H7 (cell line): ENCODE results near the gene JADE2. TPM values are rescaled to one million over a fixed set of nuclear protein-coding genes. Genes with fewer than 3 reads are reported as not detected.

Source experiments
- DNase-seq: peaks from one replicate; pipeline ENCODE4 v3.0.0; 2012
- H3K27me3 ChIP-seq: 2 replicates; pipeline ENCODE4 v1.6.0; 2011; ENCODE audit warnings: mild to moderate bottlenecking, low read length; ENCODE audit not compliant: control insufficient read depth, insufficient read depth
- H3K36me3 ChIP-seq: replicated peaks from 2 replicates; pipeline ENCODE4 v1.5.1; 2011; ENCODE audit warnings: low read length; ENCODE audit not compliant: control insufficient read depth, insufficient read depth
- H3K4me3 ChIP-seq: 2 replicates; pipeline ENCODE4 v1.5.1; 2011; ENCODE audit warnings: low read depth, mild to moderate bottlenecking, control low read depth, low read length, moderate library complexity; ENCODE audit not compliant: insufficient read depth
- total RNA-seq: library from RNA; depleted of rRNA; stranded (reverse); fragments of >200 nt; shearing (Covaris generic); gene quantifications from 2 replicates; pipeline ENCODE4 v1.2.3, GENCODE V29; 2014

JADE2 gene
- total RNA-seq, 1 experiment from 2014 or later = 33.7 TPM

GRCh38 chr5:134517553-134517952 lies 7.9 kb upstream of the JADE2 start:
- no peaks in the 10 kb centered on the region for H3K27me3 ChIP-seq
- H3K4me3 ChIP-seq = no peak overlapping the region
- no peak for DNase-seq
- H3K36me3 ChIP-seq = no peaks in the 10 kb centered on the region

GRCh38 chr5:134519989-134520388 lies 5.5 kb upstream of the JADE2 start:
- no peaks in the 10 kb centered on the region for H3K36me3 ChIP-seq
- DNase-seq = no peak
- H3K27me3 ChIP-seq = no peaks in the 10 kb centered on the region
- H3K4me3 ChIP-seq = no peak overlapping the region

GRCh38 chr5:134521841-134522240 lies 3.6 kb upstream of the JADE2 start:
- no peak for DNase-seq
- Histone ChIP-seq H3K36me3 (no peaks in the 10 kb centered on the region), H3K4me3 (no peak overlapping the region), H3K27me3 (no peaks in the 10 kb centered on the region)

- peak overlapping the region; percentile 91 for H3K4me3 ChIP-seq
- no peaks in the 10 kb centered on the region for H3K36me3 ChIP-seq
- peak; percentile 45 for DNase-seq
- no peaks in the 10 kb centered on the region for H3K27me3 ChIP-seq
Observed at GRCh38 chr5:134523543-134524271, 1.8 kb upstream of the JADE2 start.

GRCh38 chr5:134524272-134524825 lies 1.1 kb upstream of the JADE2 start:
- Histone ChIP-seq H3K36me3 (no peaks in the 10 kb centered on the region), H3K27me3 (no peaks in the 10 kb centered on the region), H3K4me3 (peak overlapping the region; percentile 91)
- peak; percentile 93 for DNase-seq

GRCh38 chr5:134525683-134526482 lies 413 bp downstream of the JADE2 start:
- Histone ChIP-seq H3K27me3 (no peaks in the 10 kb centered on the region), H3K4me3 (peak overlapping the region; percentile 91), H3K36me3 (no peaks in the 10 kb centered on the region)
- DNase-seq = peak; percentile 89

- peak; percentile 94 for DNase-seq
- peak overlapping the region; percentile 91 for H3K4me3 ChIP-seq
Observed at GRCh38 chr5:134526483-134527155, 1.1 kb downstream of the JADE2 start.

GRCh38 chr5:134527156-134527960 lies 1.9 kb downstream of the JADE2 start:
- Histone ChIP-seq H3K27me3 (no peaks in the 10 kb centered on the region), H3K36me3 (no peaks in the 10 kb centered on the region), H3K4me3 (peak overlapping the region; percentile 91)
- peak; percentile 97 for DNase-seq

More at GRCh38 chr5:134526483-134527155, 1.1 kb downstream of the JADE2 start:
- Histone ChIP-seq H3K36me3 (no peaks in the 10 kb centered on the region), H3K27me3 (no peaks in the 10 kb centered on the region)

GRCh38 chr5:134527961-134528424 lies 2.5 kb downstream of the JADE2 start:
- Histone ChIP-seq H3K36me3 (no peaks in the 10 kb centered on the region), H3K4me3 (peak overlapping the region; percentile 60)
- DNase-seq = peak; percentile 64

GRCh38 chr5:134528556-134528955 lies 3.1 kb downstream of the JADE2 start:
- Histone ChIP-seq H3K36me3 (no peaks in the 10 kb centered on the region), H3K4me3 (no peak overlapping the region; the same call in 1 of the 2 replicates), H3K27me3 (no peaks in the 10 kb centered on the region)
- DNase-seq = no peak

More at GRCh38 chr5:134527961-134528424, 2.5 kb downstream of the JADE2 start:
- no peaks in the 10 kb centered on the region for H3K27me3 ChIP-seq

- no peak overlapping the region for H3K4me3 ChIP-seq
- no peak for DNase-seq
- H3K27me3 ChIP-seq = no peaks in the 10 kb centered on the region
- no peaks in the 10 kb centered on the region for H3K36me3 ChIP-seq
Observed at GRCh38 chr5:134529460-134529859, 4.0 kb downstream of the JADE2 start.

- Histone ChIP-seq H3K36me3 (no peaks in the 10 kb centered on the region), H3K27me3 (no peaks in the 10 kb centered on the region), H3K4me3 (no peak overlapping the region)
- DNase-seq = no peak
Observed at GRCh38 chr5:134530301-134531077, 5.0 kb downstream of the JADE2 start.

- Histone ChIP-seq H3K36me3 (peaks cover 15% of the 10 kb centered on the region), H3K4me3 (no peak overlapping the region), H3K27me3 (no peaks in the 10 kb centered on the region)
- peak; percentile 45 for DNase-seq
Observed at GRCh38 chr5:134533115-134533815, 7.8 kb downstream of the JADE2 start.
